HG03159 (cell line): Measurements from ENCODE around the gene STAT1.
A peak's percentile ranks its signal among the peaks of the same experiment; 100 is the strongest.
"Not testable (repeated sequence)": the region's sequence is repeated elsewhere in the genome, so short reads cannot be mapped to it uniquely, and the experiment has no call there.

Source experiments
- ATAC-seq: cut with Tn5 transposase; IDR thresholded peaks from one replicate; pipeline ENCODE4 v1.9.1; 2021; ENCODE audit warnings: mild to moderate bottlenecking, moderate library complexity; ENCODE audit not compliant: unreplicated experiment

Gene STAT1

DNA sequence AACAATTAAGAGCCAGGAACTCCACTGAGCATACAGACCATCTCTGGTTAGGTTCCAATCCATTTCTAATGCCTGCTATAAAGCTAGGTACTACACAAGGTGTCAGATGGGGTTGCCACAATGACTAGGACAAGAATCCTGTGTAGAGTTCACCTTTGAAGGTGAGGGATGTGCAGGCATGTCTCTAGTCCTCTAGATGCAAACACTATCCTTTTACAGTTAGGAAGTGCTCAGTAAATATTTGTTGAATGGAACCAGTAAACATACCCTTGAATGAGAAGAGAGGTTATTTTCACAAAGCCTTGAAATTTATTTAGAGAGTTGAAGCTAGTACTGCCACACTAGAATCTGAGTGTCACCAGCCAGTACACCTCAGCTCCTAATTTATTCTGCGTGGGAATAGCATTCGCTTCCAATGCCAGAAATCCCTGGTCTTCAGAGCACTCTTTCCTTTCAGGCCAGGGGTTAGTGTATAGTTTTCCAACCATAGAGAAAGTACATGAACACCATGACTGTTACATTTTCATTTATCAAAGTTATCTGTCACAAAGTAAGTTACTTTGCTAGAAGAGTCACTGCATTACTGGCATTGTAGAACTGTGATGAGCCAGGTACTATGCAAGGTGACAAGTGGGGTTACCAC is 48.3 kb downstream of the STAT1 start:
- ATAC-seq: no peak

- no peak for ATAC-seq
Observed at GRCh38 chr2:190964170-190964795, 49.7 kb downstream of the STAT1 start.

GRCh38 chr2:190963088-190963487 is 50.9 kb downstream of the STAT1 start:
- ATAC-seq: no peak

- no peak for ATAC-seq
Observed at GRCh38 chr2:190961918-190962487, 52.0 kb downstream of the STAT1 start.

GRCh38 chr2:190961117-190961516 is 52.9 kb downstream of the STAT1 start:
- ATAC-seq: not testable (repeated sequence)

- ATAC-seq: no peak
Observed at GRCh38 chr2:190959911-190960788, 53.8 kb downstream of the STAT1 start.

- no peak for ATAC-seq
Observed at GRCh38 chr2:190953257-190953656, 60.7 kb downstream of the STAT1 start.

- ATAC-seq: no peak
Observed at GRCh38 chr2:190950566-190950991, 63.4 kb downstream of the STAT1 start.

DNA sequence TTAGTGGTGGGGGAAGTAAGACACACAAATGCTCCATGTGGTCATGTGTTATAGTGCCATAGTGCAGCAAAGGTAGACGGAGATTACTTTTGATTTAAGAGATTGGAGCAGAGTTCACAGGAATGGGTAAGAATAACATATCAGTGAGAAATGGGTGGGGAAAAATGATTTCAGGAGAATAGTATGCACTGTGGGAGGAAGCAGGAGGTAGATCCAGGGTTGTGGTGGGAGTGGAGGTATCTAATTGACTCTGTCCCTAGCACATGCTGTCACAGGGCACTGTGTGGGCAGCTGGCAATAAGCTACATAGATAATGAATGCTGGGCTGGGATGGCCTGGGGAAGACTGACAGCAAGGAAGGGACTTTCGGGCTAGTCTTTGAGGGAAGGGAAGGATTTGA is 65.3 kb downstream of the STAT1 start:
- no peak for ATAC-seq

DNA sequence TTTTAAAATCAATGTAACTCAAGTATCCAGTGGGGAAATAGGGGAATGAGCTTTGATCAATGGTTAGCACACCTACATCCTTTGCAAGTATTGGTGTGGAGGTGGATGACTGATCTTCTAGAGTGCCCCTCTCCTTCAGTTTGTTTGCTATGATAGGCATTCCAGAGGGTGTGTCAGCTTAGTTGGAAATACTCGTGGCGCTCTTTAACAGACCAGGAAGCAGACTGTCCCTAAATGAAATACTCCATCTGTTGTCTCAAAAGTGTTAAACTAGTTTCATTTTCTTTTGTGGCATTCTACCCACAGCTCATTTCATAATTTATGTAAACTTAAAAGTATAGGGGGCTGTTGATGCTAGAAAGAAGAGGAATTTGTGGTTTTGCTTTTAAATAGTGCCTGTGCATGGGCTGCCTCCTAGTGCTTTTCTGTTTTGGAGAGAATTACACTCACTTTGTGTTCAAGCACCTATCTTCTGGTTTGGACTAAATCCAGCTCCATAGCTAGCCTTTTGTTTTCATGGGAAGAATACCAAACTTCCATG is 66.2 kb downstream of the STAT1 start:
- peak; percentile 61 for ATAC-seq

GRCh38 chr2:190947141-190947540 is 66.8 kb downstream of the STAT1 start:
- ATAC-seq: no peak

DNA sequence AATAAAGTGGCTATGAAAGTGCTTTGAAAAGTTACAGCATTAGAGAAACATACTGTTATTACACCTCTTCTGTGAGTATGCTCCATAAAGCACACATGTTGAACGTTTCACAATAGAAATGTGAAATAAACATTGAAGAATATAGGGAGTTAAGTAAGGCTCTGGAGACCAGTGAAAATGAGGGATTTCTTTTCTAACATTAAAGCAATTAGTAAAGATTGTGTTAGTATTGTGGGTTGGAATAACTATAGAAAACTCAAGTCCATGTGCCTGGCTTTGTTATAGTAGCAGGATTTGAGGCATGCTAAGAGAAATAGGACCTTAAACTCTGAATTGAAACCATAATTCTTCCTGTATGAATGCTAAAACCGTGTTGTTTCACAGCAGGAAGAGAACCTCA is 70.3 kb downstream of the STAT1 start:
- ATAC-seq: no peak

DNA sequence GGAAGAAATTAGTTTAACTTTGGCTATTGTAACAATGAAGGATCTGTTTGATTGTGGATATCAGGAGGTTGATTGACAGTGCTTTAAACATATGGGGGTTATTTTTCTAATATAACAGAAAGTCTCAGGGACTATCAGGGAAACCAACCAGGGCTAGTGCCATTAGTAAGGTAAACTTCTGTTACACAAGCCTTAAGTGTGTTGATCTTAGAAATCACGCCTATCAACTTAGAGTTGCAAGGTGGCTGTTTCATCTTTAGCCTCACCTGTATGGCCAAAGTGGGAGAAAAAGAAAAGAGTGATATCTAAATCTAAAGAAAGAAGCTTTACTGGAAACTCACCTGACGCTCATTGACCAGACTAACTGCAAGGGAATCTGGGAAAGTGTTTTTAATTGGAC is 71.3 kb downstream of the STAT1 start:
- no peak for ATAC-seq

DNA sequence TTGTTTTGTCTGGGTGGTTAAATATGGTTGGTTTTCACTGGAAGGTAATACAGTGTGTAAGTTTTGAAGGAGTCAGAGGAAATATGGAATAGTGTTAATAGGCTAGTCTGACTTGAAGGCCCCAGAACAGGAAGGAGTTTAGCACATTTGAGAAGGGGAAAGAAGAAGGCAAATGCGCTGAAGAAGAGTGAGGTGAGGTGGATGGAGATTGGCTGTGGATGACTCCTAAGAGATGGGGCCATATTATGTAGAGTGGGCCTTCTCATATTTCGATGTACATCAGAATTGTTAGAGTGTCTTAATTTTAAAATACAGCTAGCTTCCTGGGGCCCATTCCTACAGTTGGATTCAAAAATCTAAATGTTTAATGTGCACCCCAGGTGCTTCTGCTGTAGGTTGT is 72.4 kb downstream of the STAT1 start:
- ATAC-seq: no peak

- no peak for ATAC-seq
Observed at GRCh38 chr2:190940454-190940853, 73.5 kb downstream of the STAT1 start.

DNA sequence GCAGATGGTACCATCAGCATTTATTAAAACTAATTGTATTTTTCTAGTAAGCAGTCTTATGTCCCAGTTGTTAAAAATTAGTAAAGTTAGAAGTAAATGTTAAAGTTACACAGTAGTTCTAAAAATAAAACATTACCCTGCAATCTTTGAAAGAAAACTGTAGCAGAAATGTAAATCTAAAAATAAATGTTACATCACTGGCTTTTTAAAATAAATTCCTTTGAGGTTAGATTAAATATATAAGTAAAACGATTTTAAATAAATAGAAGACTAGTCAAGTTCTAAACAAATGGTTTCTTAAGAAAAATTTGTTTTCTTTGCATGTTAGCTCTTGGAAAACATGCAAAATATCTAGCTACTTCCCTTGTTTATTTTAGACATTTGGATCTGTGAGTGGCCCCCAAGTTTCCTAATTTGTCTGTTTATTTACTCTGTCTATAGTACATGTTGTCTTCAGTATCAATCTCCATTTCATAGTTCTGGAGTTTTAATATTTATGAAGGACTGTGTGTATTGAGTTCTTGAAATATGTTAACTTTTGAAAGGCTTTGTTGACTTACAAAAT is 75.1 kb downstream of the STAT1 start:
- no peak for ATAC-seq

GRCh38 chr2:190935054-190935453 is 78.9 kb downstream of the STAT1 start:
- ATAC-seq: no peak

- ATAC-seq: no peak
Observed at GRCh38 chr2:190933361-190933760, 80.6 kb downstream of the STAT1 start.

- ATAC-seq: no peak
Observed at GRCh38 chr2:190932514-190932913, 81.5 kb downstream of the STAT1 start.

GRCh38 chr2:190930411-190930810 is 83.6 kb downstream of the STAT1 start:
- ATAC-seq: no peak

GRCh38 chr2:190929919-190930318 is 84.1 kb downstream of the STAT1 start:
- ATAC-seq: no peak
